ENCODE measurements around the gene EMD.
A peak's percentile ranks its signal among the peaks of the same experiment; 100 is the strongest.

DNA sequence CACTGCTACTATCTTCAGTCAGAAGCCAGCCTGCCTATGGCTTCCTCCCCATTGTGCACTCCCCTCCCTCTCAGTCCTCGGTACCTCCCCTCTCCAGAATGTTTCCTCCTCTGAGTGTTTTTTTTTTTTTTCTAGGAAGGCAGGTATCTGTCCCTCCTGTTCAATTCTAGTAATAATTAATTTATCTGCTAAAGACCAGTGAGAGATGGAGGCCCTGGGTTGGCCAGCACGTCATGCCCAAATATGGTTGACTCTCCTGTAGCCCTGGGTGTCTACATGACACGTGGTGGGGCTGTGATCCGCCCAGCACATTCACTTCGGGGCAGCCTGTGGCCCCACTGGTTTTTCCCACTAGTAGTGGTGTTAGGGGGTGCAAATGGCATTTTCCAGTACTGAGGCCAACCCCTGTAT, 6.5 kb upstream of the EMD start:
- TF ChIP-seq, protein P1, sequence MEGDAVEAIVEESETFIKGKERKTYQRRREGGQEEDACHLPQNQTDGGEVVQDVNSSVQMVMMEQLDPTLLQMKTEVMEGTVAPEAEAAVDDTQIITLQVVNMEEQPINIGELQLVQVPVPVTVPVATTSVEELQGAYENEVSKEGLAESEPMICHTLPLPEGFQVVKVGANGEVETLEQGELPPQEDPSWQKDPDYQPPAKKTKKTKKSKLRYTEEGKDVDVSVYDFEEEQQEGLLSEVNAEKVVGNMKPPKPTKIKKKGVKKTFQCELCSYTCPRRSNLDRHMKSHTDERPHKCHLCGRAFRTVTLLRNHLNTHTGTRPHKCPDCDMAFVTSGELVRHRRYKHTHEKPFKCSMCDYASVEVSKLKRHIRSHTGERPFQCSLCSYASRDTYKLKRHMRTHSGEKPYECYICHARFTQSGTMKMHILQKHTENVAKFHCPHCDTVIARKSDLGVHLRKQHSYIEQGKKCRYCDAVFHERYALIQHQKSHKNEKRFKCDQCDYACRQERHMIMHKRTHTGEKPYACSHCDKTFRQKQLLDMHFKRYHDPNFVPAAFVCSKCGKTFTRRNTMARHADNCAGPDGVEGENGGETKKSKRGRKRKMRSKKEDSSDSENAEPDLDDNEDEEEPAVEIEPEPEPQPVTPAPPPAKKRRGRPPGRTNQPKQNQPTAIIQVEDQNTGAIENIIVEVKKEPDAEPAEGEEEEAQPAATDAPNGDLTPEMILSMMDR (IDR thresholded peaks at IDR 0.05), result no peak
- TF ChIP-seq POLR2A (IDR thresholded peaks at IDR 0.05), result no peak
- peak; percentile 58 for TF ChIP-seq POLR2AphosphoS5 (IDR thresholded peaks at IDR 0.05)
